ENCODE results near the gene AMBRA1.
A peak's percentile ranks its signal among the peaks of the same experiment; 100 is the strongest.

The AMBRA1 gene

GRCh38 chr11:46436113-46436512 is 157.7 kb downstream of the AMBRA1 start:
- WGBS (ENCODE audit: extremely low coverage, insufficient coverage, low lambda C conversion rate) = no CpG with 5 or more reads among the region's 3 CpGs
- peaks cover 7% of the 10 kb centered on the region for H3K4me1 ChIP-seq (ENCODE audit: control insufficient read depth, low read depth, low read length)
- no peak overlapping the region for H2BK120ac ChIP-seq (ENCODE audit: low read depth, low read length)
- H3K9ac ChIP-seq (ENCODE audit: low read length) = no peak overlapping the region
- H3K79me2 ChIP-seq (ENCODE audit: control insufficient read depth, insufficient read depth, low read length) = no peaks in the 10 kb centered on the region
- no peak overlapping the region for H3K27ac ChIP-seq (ENCODE audit: low read depth, low read length)
- no peak overlapping the region for H2BK5ac ChIP-seq (ENCODE audit: low read length)
- H3K56ac ChIP-seq (ENCODE audit: low read length) = no peak overlapping the region
- H3K79me1 ChIP-seq (ENCODE audit: low read length) = no peaks in the 10 kb centered on the region
- H3K4ac ChIP-seq (ENCODE audit: low read depth, low read length) = no peak overlapping the region
- no peak overlapping the region for H3K4me3 ChIP-seq (ENCODE audit: low read length)
- H2AK5ac ChIP-seq (ENCODE audit: low read length) = no peak overlapping the region
- no peak overlapping the region for H4K5ac ChIP-seq (ENCODE audit: low read length)
- peaks cover 2% of the 10 kb centered on the region for H3K36me3 ChIP-seq (ENCODE audit: control insufficient read depth, insufficient read depth, low read length)
- DNase-seq = no peak
- H2BK15ac ChIP-seq (replicated peaks; ENCODE audit: low read depth) = no peak overlapping the region
- no peak overlapping the region for H3K4me2 ChIP-seq (ENCODE audit: low read length)
- H3K27me3 ChIP-seq (ENCODE audit: insufficient read depth, low read length, poor library complexity) = no peaks in the 10 kb centered on the region
- H3K18ac ChIP-seq (ENCODE audit: low read length) = no peak overlapping the region
- no peak overlapping the region for H3K23ac ChIP-seq (ENCODE audit: low read length)
- no peak overlapping the region for H4K8ac ChIP-seq (ENCODE audit: low read depth, low read length)

GRCh38 chr11:46435679-46436078 is 158.1 kb downstream of the AMBRA1 start:
- no peaks in the 10 kb centered on the region for H3K27me3 ChIP-seq (ENCODE audit: insufficient read depth, low read length, poor library complexity)
- no peak for DNase-seq
- no peak overlapping the region for H3K9ac ChIP-seq (ENCODE audit: low read length)
- no CpG with 5 or more reads among the region's 3 CpGs for WGBS (ENCODE audit: extremely low coverage, insufficient coverage, low lambda C conversion rate)
- H3K79me1 ChIP-seq (ENCODE audit: low read length) = no peaks in the 10 kb centered on the region
- peaks cover 7% of the 10 kb centered on the region for H3K4me1 ChIP-seq (ENCODE audit: control insufficient read depth, low read depth, low read length)
- H3K27ac ChIP-seq (ENCODE audit: low read depth, low read length) = peak overlapping the region; percentile 7
- no peak overlapping the region for H2AK5ac ChIP-seq (ENCODE audit: low read length)
- no peaks in the 10 kb centered on the region for H3K79me2 ChIP-seq (ENCODE audit: control insufficient read depth, insufficient read depth, low read length)
- peaks cover 2% of the 10 kb centered on the region for H3K36me3 ChIP-seq (ENCODE audit: control insufficient read depth, insufficient read depth, low read length)
- no peak overlapping the region for H3K56ac ChIP-seq (ENCODE audit: low read length)
- no peak overlapping the region for H3K4me3 ChIP-seq (ENCODE audit: low read length)
- H4K8ac ChIP-seq (ENCODE audit: low read depth, low read length) = no peak overlapping the region
- H2BK5ac ChIP-seq (ENCODE audit: low read length) = no peak overlapping the region
- H3K4ac ChIP-seq (ENCODE audit: low read depth, low read length) = no peak overlapping the region
- no peak overlapping the region for H2BK15ac ChIP-seq (replicated peaks; ENCODE audit: low read depth)
- no peak overlapping the region for H3K23ac ChIP-seq (ENCODE audit: low read length)
- no peak overlapping the region for H4K5ac ChIP-seq (ENCODE audit: low read length)
- H3K18ac ChIP-seq (ENCODE audit: low read length) = no peak overlapping the region
- H3K4me2 ChIP-seq (ENCODE audit: low read length) = no peak overlapping the region
- H2BK120ac ChIP-seq (ENCODE audit: low read depth, low read length) = no peak overlapping the region

DNA sequence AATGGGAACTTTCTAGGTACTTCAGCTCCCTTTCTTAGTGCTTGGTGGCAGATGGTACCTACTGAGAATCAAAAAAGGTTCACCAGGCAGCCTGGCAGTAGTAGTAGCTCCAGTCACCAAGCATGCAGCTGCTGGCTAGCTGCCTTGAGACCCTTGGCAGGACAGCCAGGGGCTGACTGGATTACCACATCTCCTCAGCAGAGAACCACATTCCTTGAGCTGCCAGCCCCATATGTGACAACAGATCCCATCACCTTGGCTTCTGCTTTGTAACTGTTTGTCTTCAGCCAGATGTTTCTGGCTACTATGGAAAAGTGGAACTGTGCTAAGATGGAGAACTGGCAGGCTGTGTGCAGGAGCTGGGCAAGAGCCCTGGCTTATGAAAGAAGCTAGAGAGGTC is 162.6 kb downstream of the AMBRA1 start:
- Histone ChIP-seq H3K4me2 (ENCODE audit: low read length) (no peak overlapping the region), H3K4ac (ENCODE audit: low read depth, low read length) (no peak overlapping the region), H3K36me3 (ENCODE audit: control insufficient read depth, insufficient read depth, low read length) (peaks cover 2% of the 10 kb centered on the region)

GRCh38 chr11:46429717-46430116 is 164.1 kb downstream of the AMBRA1 start:
- no peak for DNase-seq
- H2BK5ac ChIP-seq (ENCODE audit: low read length) = no peak overlapping the region
- no peak overlapping the region for H4K8ac ChIP-seq (ENCODE audit: low read depth, low read length)
- H3K56ac ChIP-seq (ENCODE audit: low read length) = no peak overlapping the region
- H3K4me3 ChIP-seq (ENCODE audit: low read length) = no peak overlapping the region
- no peaks in the 10 kb centered on the region for H3K4me1 ChIP-seq (ENCODE audit: control insufficient read depth, low read depth, low read length)
- H3K4ac ChIP-seq (ENCODE audit: low read depth, low read length) = no peak overlapping the region
- H3K27ac ChIP-seq (ENCODE audit: low read depth, low read length) = no peak overlapping the region
- no peak overlapping the region for H2AK5ac ChIP-seq (ENCODE audit: low read length)
- H3K23ac ChIP-seq (ENCODE audit: low read length) = no peak overlapping the region
- WGBS (ENCODE audit: extremely low coverage, insufficient coverage, low lambda C conversion rate) = no CpG with 5 or more reads among the region's 3 CpGs
- H2BK120ac ChIP-seq (ENCODE audit: low read depth, low read length) = no peak overlapping the region
- H3K9ac ChIP-seq (ENCODE audit: low read length) = no peak overlapping the region
- H3K36me3 ChIP-seq (ENCODE audit: control insufficient read depth, insufficient read depth, low read length) = peaks cover 2% of the 10 kb centered on the region
- H3K4me2 ChIP-seq (ENCODE audit: low read length) = no peak overlapping the region
- no peak overlapping the region for H2BK15ac ChIP-seq (replicated peaks; ENCODE audit: low read depth)
- H3K27me3 ChIP-seq (ENCODE audit: insufficient read depth, low read length, poor library complexity) = no peaks in the 10 kb centered on the region
- no peak overlapping the region for H4K5ac ChIP-seq (ENCODE audit: low read length)
- no peaks in the 10 kb centered on the region for H3K79me2 ChIP-seq (ENCODE audit: control insufficient read depth, insufficient read depth, low read length)
- no peaks in the 10 kb centered on the region for H3K79me1 ChIP-seq (ENCODE audit: low read length)
- no peak overlapping the region for H3K18ac ChIP-seq (ENCODE audit: low read length)

More for the DNA sequence above, 162.6 kb downstream of the AMBRA1 start:
- H3K9ac ChIP-seq (ENCODE audit: low read length) = no peak overlapping the region
- no peaks in the 10 kb centered on the region for H3K79me1 ChIP-seq (ENCODE audit: low read length)
- H2BK5ac ChIP-seq (ENCODE audit: low read length) = no peak overlapping the region
- no peak overlapping the region for H4K5ac ChIP-seq (ENCODE audit: low read length)
- no peak overlapping the region for H3K56ac ChIP-seq (ENCODE audit: low read length)
- no peaks in the 10 kb centered on the region for H3K79me2 ChIP-seq (ENCODE audit: control insufficient read depth, insufficient read depth, low read length)
- peaks cover 1% of the 10 kb centered on the region for H3K4me1 ChIP-seq (ENCODE audit: control insufficient read depth, low read depth, low read length)
- no peak overlapping the region for H3K18ac ChIP-seq (ENCODE audit: low read length)
- H2BK120ac ChIP-seq (ENCODE audit: low read depth, low read length) = no peak overlapping the region
- no peak overlapping the region for H4K8ac ChIP-seq (ENCODE audit: low read depth, low read length)
- no peak for DNase-seq
- H3K27ac ChIP-seq (ENCODE audit: low read depth, low read length) = no peak overlapping the region
- H3K4me3 ChIP-seq (ENCODE audit: low read length) = no peak overlapping the region
- H3K27me3 ChIP-seq (ENCODE audit: insufficient read depth, low read length, poor library complexity) = no peaks in the 10 kb centered on the region
- H2AK5ac ChIP-seq (ENCODE audit: low read length) = no peak overlapping the region
- no peak overlapping the region for H2BK15ac ChIP-seq (replicated peaks; ENCODE audit: low read depth)
- no peak overlapping the region for H3K23ac ChIP-seq (ENCODE audit: low read length)

DNA sequence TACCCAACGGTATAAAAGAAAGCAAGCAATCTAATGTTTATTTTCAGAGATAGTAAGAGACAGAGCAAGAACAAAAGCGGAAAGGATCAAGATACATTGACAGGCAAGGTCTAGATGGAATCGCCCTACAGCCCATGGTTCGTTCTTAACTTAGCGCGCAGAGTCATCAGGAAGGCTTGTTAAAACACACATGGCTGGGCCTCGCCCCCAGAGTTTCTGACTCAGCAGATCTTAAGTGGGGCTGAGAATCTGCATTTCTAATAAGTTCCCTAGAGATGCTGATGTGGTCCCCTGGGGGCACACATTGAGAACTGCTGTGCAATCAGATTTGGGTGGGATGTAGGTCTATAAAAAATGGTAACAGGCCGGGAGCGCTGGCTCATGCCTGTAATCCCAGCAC is 166.5 kb downstream of the AMBRA1 start:
- no peak overlapping the region for H3K4me2 ChIP-seq (ENCODE audit: low read length)
- peak; percentile 55 for DNase-seq
- no peaks in the 10 kb centered on the region for H3K79me1 ChIP-seq (ENCODE audit: low read length)
- no peaks in the 10 kb centered on the region for H3K4me1 ChIP-seq (ENCODE audit: control insufficient read depth, low read depth, low read length)
- no peak overlapping the region for H2BK120ac ChIP-seq (ENCODE audit: low read depth, low read length)
- no peak overlapping the region for H3K18ac ChIP-seq (ENCODE audit: low read length)
- no peak overlapping the region for H4K8ac ChIP-seq (ENCODE audit: low read depth, low read length)
- no CpG with 5 or more reads among the region's 9 CpGs for WGBS (ENCODE audit: extremely low coverage, insufficient coverage, low lambda C conversion rate)
- no peak overlapping the region for H3K56ac ChIP-seq (ENCODE audit: low read length)
- H3K79me2 ChIP-seq (ENCODE audit: control insufficient read depth, insufficient read depth, low read length) = no peaks in the 10 kb centered on the region
- no peak overlapping the region for H3K4me3 ChIP-seq (ENCODE audit: low read length)
- H3K9ac ChIP-seq (ENCODE audit: low read length) = no peak overlapping the region
- H3K27me3 ChIP-seq (ENCODE audit: insufficient read depth, low read length, poor library complexity) = no peaks in the 10 kb centered on the region
- no peaks in the 10 kb centered on the region for H3K36me3 ChIP-seq (ENCODE audit: control insufficient read depth, insufficient read depth, low read length)
- H4K5ac ChIP-seq (ENCODE audit: low read length) = no peak overlapping the region
- H3K4ac ChIP-seq (ENCODE audit: low read depth, low read length) = no peak overlapping the region
- H2BK15ac ChIP-seq (replicated peaks; ENCODE audit: low read depth) = no peak overlapping the region
- no peak overlapping the region for H3K23ac ChIP-seq (ENCODE audit: low read length)
- no peak overlapping the region for H3K27ac ChIP-seq (ENCODE audit: low read depth, low read length)
- H2AK5ac ChIP-seq (ENCODE audit: low read length) = no peak overlapping the region
- no peak overlapping the region for H2BK5ac ChIP-seq (ENCODE audit: low read length)

DNA sequence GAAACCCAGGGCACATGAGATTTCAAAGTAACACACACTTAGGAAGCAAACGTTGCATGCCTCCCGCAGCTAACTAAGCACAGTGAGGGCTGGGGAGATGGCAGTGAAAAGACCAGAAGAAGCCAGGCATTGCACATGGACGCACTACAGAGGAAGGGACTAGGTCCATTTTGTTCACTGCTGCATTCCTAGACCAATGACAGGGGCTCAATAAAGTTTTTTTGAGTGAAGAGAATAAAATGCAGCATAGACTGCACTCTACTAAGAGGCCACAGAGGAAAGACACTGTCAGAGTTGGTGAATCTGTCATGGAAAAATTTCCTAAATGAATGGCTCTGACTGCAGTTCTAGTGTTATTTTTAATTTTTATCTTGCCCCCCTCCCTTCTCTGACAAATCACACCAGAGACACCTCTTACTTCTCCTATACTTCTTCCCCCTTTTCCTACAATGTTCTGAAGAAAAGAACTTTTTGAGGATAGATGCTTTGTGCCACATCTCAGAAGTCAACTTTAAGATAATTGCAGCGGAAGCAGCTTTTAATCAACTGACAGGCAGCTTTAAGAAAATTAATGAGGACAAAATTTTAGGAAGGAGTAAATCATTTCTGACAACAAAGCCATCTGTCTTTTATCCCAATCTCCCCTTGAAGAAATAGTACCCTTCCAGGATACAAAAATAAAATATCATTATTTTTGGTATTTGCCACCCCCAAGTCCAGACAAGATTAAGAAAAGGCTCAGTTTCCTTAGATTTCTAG is 167.4 kb downstream of the AMBRA1 start:
- no peak overlapping the region for H3K4ac ChIP-seq (ENCODE audit: low read depth, low read length)
- H2BK5ac ChIP-seq (ENCODE audit: low read length) = no peak overlapping the region
- no CpG with 5 or more reads among the region's 4 CpGs for WGBS (ENCODE audit: extremely low coverage, insufficient coverage, low lambda C conversion rate)
- no peaks in the 10 kb centered on the region for H3K27me3 ChIP-seq (ENCODE audit: insufficient read depth, low read length, poor library complexity)
- H3K56ac ChIP-seq (ENCODE audit: low read length) = no peak overlapping the region
- H3K27ac ChIP-seq (ENCODE audit: low read depth, low read length) = no peak overlapping the region
- H3K4me2 ChIP-seq (ENCODE audit: low read length) = no peak overlapping the region
- H3K23ac ChIP-seq (ENCODE audit: low read length) = no peak overlapping the region
- no peak overlapping the region for H2BK120ac ChIP-seq (ENCODE audit: low read depth, low read length)
- no peak overlapping the region for H2AK5ac ChIP-seq (ENCODE audit: low read length)
- H3K79me2 ChIP-seq (ENCODE audit: control insufficient read depth, insufficient read depth, low read length) = no peaks in the 10 kb centered on the region
- H3K9ac ChIP-seq (ENCODE audit: low read length) = no peak overlapping the region
- H4K8ac ChIP-seq (ENCODE audit: low read depth, low read length) = no peak overlapping the region
- H2BK15ac ChIP-seq (replicated peaks; ENCODE audit: low read depth) = no peak overlapping the region
- no peak for DNase-seq
- H3K18ac ChIP-seq (ENCODE audit: low read length) = no peak overlapping the region
- peaks cover 1% of the 10 kb centered on the region for H3K36me3 ChIP-seq (ENCODE audit: control insufficient read depth, insufficient read depth, low read length)
- no peak overlapping the region for H3K4me3 ChIP-seq (ENCODE audit: low read length)
- H3K79me1 ChIP-seq (ENCODE audit: low read length) = no peaks in the 10 kb centered on the region
- no peak overlapping the region for H4K5ac ChIP-seq (ENCODE audit: low read length)
- no peaks in the 10 kb centered on the region for H3K4me1 ChIP-seq (ENCODE audit: control insufficient read depth, low read depth, low read length)
